PC-3 (cell line): Measurements from ENCODE around the gene ZMPSTE24. TPM values are rescaled to one million over a fixed set of nuclear protein-coding genes. Genes with fewer than 3 reads are reported as not detected.

Source experiments
- ATAC-seq: fragments of 200-7000 bp; cut with Tn5 transposase; 2 replicates; pipeline ENCODE4 v1.9.1; 2020; ENCODE audit warnings: mild to moderate bottlenecking, moderate library complexity
- BruUV-seq: library from RNA; stranded (reverse); fragments of 400-500 nt; replicated peaks from 2 replicates; lab custom pipeline; 2021; lab: Mats Ljungman, UMichigan
- CTCF ChIA-PET: fragments of 300-600 bp; sonication (Branson Sonifier 250); formaldehyde crosslinking; loops from one replicate; lab custom pipeline; 2022; ENCODE audit warnings: antibody characterized with exemption; lab: Charles Lee
- POLR2A ChIA-PET: fragments of 300-600 bp; sonication (Branson Sonifier 250); formaldehyde crosslinking; loops from one replicate; lab custom pipeline; 2022; ENCODE audit warnings: antibody characterized with exemption; ENCODE audit not compliant: unreplicated experiment; lab: Charles Lee
- DNase-seq: peaks from one replicate; pipeline ENCODE4 v3.0.0-alpha.2; 2015
- H2AFZ ChIP-seq: fragments of 300-600 bp; sonication (generic); 2 replicates; pipeline ENCODE4 v1.6.0; 2016; ENCODE audit warnings: antibody characterized with exemption, low read length
- H3F3A ChIP-seq: fragments of 300-600 bp; sonication (generic); one replicate; pipeline ENCODE4 v1.6.0; 2017; ENCODE audit warnings: antibody characterized with exemption, low read length, control low read depth, mild to moderate bottlenecking; ENCODE audit not compliant: unreplicated experiment
- H3K27ac ChIP-seq: fragments of 300-600 bp; sonication (generic); 2 replicates; pipeline ENCODE4 v1.5.1; 2016; ENCODE audit warnings: mild to moderate bottlenecking, low read length
- H3K27me3 ChIP-seq: fragments of 300-600 bp; sonication (generic); 2 replicates; pipeline ENCODE4 v1.6.1; 2016; ENCODE audit warnings: low read length, mixed read lengths
- H3K36me3 ChIP-seq: fragments of 300-600 bp; sonication (generic); 2 replicates; pipeline ENCODE4 v1.6.1; 2016; ENCODE audit warnings: low read depth, mixed run types, low read length, mixed read lengths
- H3K4me1 ChIP-seq: fragments of 300-600 bp; sonication (generic); 2 replicates; pipeline ENCODE4 v1.5.1; 2016; ENCODE audit warnings: low read length; ENCODE audit not compliant: insufficient read depth
- H3K4me2 ChIP-seq: fragments of 300-600 bp; sonication (generic); 2 replicates; pipeline ENCODE4 v1.6.0; 2016; ENCODE audit warnings: low read length
- H3K4me3 ChIP-seq: fragments of 300-600 bp; sonication (generic); 2 replicates; pipeline ENCODE4 v1.5.1; 2016; ENCODE audit warnings: mild to moderate bottlenecking, low read length, mixed read lengths
- H3K79me2 ChIP-seq: fragments of 300-600 bp; sonication (generic); 2 replicates; pipeline ENCODE4 v1.6.1; 2017; ENCODE audit warnings: low read length, mixed read lengths
- H3K9ac ChIP-seq: fragments of 300-600 bp; sonication (generic); 2 replicates; pipeline ENCODE4 v1.6.0; 2016; ENCODE audit warnings: mild to moderate bottlenecking, low read length
- H3K9me2 ChIP-seq: fragments of 300-600 bp; sonication (generic); replicated peaks from 2 replicates; pipeline ENCODE4 v1.6.1; 2016; ENCODE audit warnings: mixed run types, low read length, mixed read lengths
- H3K9me3 ChIP-seq: fragments of 300-600 bp; sonication (generic); 2 replicates; pipeline ENCODE4 v1.6.1; 2016; ENCODE audit warnings: low read length, mixed read lengths
- H4K20me1 ChIP-seq: fragments of 300-600 bp; sonication (generic); 2 replicates; pipeline ENCODE4 v1.6.1; 2016; ENCODE audit warnings: low read length, mixed read lengths
- CTCF ChIP-seq: fragments of 300-600 bp; sonication (generic); conservative IDR thresholded peaks from 2 replicates; pipeline ENCODE4 v1.5.1; 2017; ENCODE audit warnings: antibody characterized with exemption, low read depth, mild to moderate bottlenecking, low read length
- EZH2 ChIP-seq: fragments of 300-600 bp; sonication (generic); IDR thresholded peaks from one replicate; pipeline ENCODE4 v1.6.1; 2017; ENCODE audit warnings: antibody characterized with exemption, mild to moderate bottlenecking, low read length; ENCODE audit not compliant: unreplicated experiment
- EZH2phosphoT487 ChIP-seq: fragments of 300-600 bp; sonication (generic); IDR thresholded peaks from 2 replicates; pipeline ENCODE4 v1.6.1; 2018; ENCODE audit warnings: mild to moderate bottlenecking, antibody characterized with exemption, low read length, borderline replicate concordance
- intact Hi-C: fragments of 100-400 bp; cut with micrococcal nuclease; formaldehyde crosslinking; loops from 2 replicates; pipeline ENCODE4 v1.9.0; 2023
- total RNA-seq: library from RNA; depleted of rRNA; stranded (reverse); fragments of >200 nt; gene quantifications from 2 replicates; pipeline ENCODE4 v1.2.3, GENCODE V29; 2014

Gene ZMPSTE24
- total RNA-seq, 1 experiment from 2014 or later = 76.1 TPM

GRCh38 chr1:40307186-40307585, 49.1 kb downstream of the ZMPSTE24 start:
- CTCF ChIA-PET = no interaction called here
- no peak for DNase-seq
- no peak overlapping the region for H3K4me2 ChIP-seq
- H3K36me3 ChIP-seq = no peaks in the 10 kb centered on the region
- POLR2A ChIA-PET = no interaction called here
- no peaks in the 10 kb centered on the region for H3K79me2 ChIP-seq
- ATAC-seq = no peak
- H3K4me1 ChIP-seq = peaks cover 7% of the 10 kb centered on the region; the same call in 1 of the 2 replicates
- no peak overlapping the region for H2AFZ ChIP-seq
- H3K27ac ChIP-seq = no peak overlapping the region
- no peaks in the 10 kb centered on the region for H3K9me3 ChIP-seq
- TF ChIP-seq CTCF = no peak
- no peak for TF ChIP-seq EZH2
- no peak for TF ChIP-seq EZH2phosphoT487
- H3F3A ChIP-seq = no peaks in the 10 kb centered on the region
- no peak overlapping the region for H3K4me3 ChIP-seq
- no peaks in the 10 kb centered on the region for H3K27me3 ChIP-seq
- H3K9ac ChIP-seq = no peak overlapping the region
- no TSS peak for BruUV-seq
- H3K9me2 ChIP-seq = no peaks in the 10 kb centered on the region
- H4K20me1 ChIP-seq = no peaks in the 10 kb centered on the region
- intact Hi-C loops = no loop called here

- Histone ChIP-seq H3K27ac (no peak overlapping the region), H3K4me3 (no peak overlapping the region), H3K36me3 (no peaks in the 10 kb centered on the region), H3K9me3 (no peaks in the 10 kb centered on the region), H3K9me2 (no peaks in the 10 kb centered on the region), H4K20me1 (no peaks in the 10 kb centered on the region), H3K9ac (no peak overlapping the region), H3K4me1 (peaks cover 7% of the 10 kb centered on the region; the same call in 1 of the 2 replicates), H3K4me2 (no peak overlapping the region), H3K79me2 (no peaks in the 10 kb centered on the region), H3F3A (no peaks in the 10 kb centered on the region), H2AFZ (no peak overlapping the region), H3K27me3 (no peaks in the 10 kb centered on the region)
- ChIA-PET CTCF (no interaction called here), POLR2A (no interaction called here)
- DNase-seq (no peak), ATAC-seq (no peak)
- intact Hi-C loops = no loop called here
- BruUV-seq = no TSS peak
- TF ChIP-seq CTCF (no peak), EZH2 (no peak), EZH2phosphoT487 (no peak)
Observed at GRCh38 chr1:40308036-40308727, 50.1 kb downstream of the ZMPSTE24 start.

DNA sequence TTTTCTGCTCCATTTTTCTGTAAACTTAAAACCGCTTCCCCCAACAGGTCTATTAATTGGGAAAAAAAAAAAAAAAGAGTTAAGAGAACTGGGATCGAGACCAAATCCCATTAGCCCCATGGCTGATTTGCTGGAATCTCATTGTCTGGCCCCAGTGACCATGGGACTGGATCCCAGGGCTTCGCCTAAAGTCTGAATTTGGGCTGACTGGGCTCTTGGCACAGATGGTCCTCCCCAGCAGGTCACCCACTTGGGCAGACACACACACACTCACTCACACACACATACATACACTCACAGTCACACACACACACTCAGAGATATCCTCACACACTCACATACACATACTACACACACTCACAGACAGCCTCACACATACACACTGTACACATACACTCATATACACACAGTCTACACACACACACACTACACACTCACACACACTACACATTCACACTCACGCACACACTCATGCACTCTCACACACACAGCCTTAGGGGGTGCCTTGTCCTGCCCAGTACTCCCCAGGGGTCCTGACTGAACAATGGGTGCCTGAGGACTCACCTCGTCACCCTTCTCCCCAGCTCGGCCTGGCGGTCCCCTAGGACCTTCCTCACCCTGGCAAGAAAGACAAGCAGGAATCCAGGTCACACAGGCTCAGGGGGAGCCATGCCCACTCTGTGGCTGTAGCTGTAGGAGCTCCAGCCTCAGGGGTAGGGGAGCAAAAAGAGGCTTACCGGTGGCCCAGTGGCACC, 51.5 kb downstream of the ZMPSTE24 start:
- ATAC-seq = no peak
- TF ChIP-seq EZH2 = no peak
- no peaks in the 10 kb centered on the region for H3K9me2 ChIP-seq

More for the DNA sequence above, 51.5 kb downstream of the ZMPSTE24 start:
- Histone ChIP-seq H3K9me3 (no peaks in the 10 kb centered on the region), H3K36me3 (no peaks in the 10 kb centered on the region), H4K20me1 (no peaks in the 10 kb centered on the region), H2AFZ (no peak overlapping the region), H3K27ac (no peak overlapping the region), H3K4me1 (peaks cover 7% of the 10 kb centered on the region; the same call in 1 of the 2 replicates), H3K27me3 (no peaks in the 10 kb centered on the region), H3F3A (no peaks in the 10 kb centered on the region), H3K4me2 (no peak overlapping the region), H3K79me2 (no peaks in the 10 kb centered on the region), H3K4me3 (no peak overlapping the region), H3K9ac (no peak overlapping the region)
- CTCF ChIA-PET = no interaction called here
- POLR2A ChIA-PET = no interaction called here
- intact Hi-C loops = no loop called here
- BruUV-seq = no TSS peak
- no peak for DNase-seq
